BJ (cell line): Measurements from ENCODE around the gene BAHD1. TPM values are rescaled to one million over a fixed set of nuclear protein-coding genes. Genes with fewer than 3 reads are reported as not detected.

Source experiments
- CTCF ChIA-PET: fragments of 350-600 bp; formaldehyde crosslinking; extraction: SDS; loops from one replicate; lab custom pipeline; 2021; ENCODE audit warnings: antibody characterized with exemption, inconsistent platforms; lab: Yijun Ruan, JAX
- POLR2A ChIA-PET: fragments of 300-600 bp; sonication (Branson Sonifier 250); formaldehyde crosslinking; extraction: SDS; loops from one replicate; lab custom pipeline; 2021; ENCODE audit warnings: antibody characterized with exemption; lab: Charles Lee
- DNase-seq: peaks from one replicate; pipeline ENCODE4 v3.0.0-alpha.2; 2011; ENCODE audit warnings: low read depth
- H3K27me3 ChIP-seq: 2 replicates; pipeline ENCODE4 v1.6.0; 2011; ENCODE audit warnings: low read length; ENCODE audit not compliant: control insufficient read depth, insufficient read depth
- H3K36me3 ChIP-seq: 2 replicates; pipeline ENCODE4 v1.5.1; 2011; ENCODE audit warnings: low read length; ENCODE audit not compliant: control insufficient read depth, insufficient read depth
- H3K4me3 ChIP-seq: 2 replicates; pipeline ENCODE4 v1.5.1; 2011; ENCODE audit warnings: low read depth, mild to moderate bottlenecking, control low read depth, low read length
- CTCF ChIP-seq: IDR thresholded peaks from 2 replicates; pipeline ENCODE4 v1.5.1; 2011; ENCODE audit warnings: low read depth, mild to moderate bottlenecking, control low read depth, inconsistent platforms, low read length, moderate library complexity; ENCODE audit not compliant: insufficient read depth
- polyA plus RNA-seq: library from polyadenylated mRNA; depleted of rRNA; stranded (reverse); fragments of >200 nt; gene quantifications from 2 replicates; pipeline ENCODE4 v1.2.3, GENCODE V29; 2011; rRNA removed

BAHD1 gene
- polyA plus RNA-seq, 1 experiment: 3.3 TPM

- no peak for TF ChIP-seq CTCF
- POLR2A ChIA-PET: no interaction called here
- Histone ChIP-seq H3K36me3 (no peaks in the 10 kb centered on the region), H3K4me3 (no peak overlapping the region), H3K27me3 (peaks cover 9% of the 10 kb centered on the region)
- no peak for DNase-seq
- CTCF ChIA-PET: no interaction called here
Measured at GRCh38 chr15:40512440-40512839, 71.7 kb downstream of the BAHD1 start.

- ChIA-PET CTCF (no interaction called here), POLR2A (no interaction called here)
- Histone ChIP-seq H3K36me3 (no peaks in the 10 kb centered on the region), H3K4me3 (no peak overlapping the region), H3K27me3 (peaks cover 9% of the 10 kb centered on the region)
- no peak for TF ChIP-seq CTCF
- no peak for DNase-seq
Measured at GRCh38 chr15:40513609-40514008, 72.9 kb downstream of the BAHD1 start.

GRCh38 chr15:40516322-40516721 lies 75.6 kb downstream of the BAHD1 start:
- CTCF ChIA-PET: no interaction called here
- no peak for TF ChIP-seq CTCF
- no peak overlapping the region for H3K4me3 ChIP-seq
- POLR2A ChIA-PET: no interaction called here
- H3K36me3 ChIP-seq: no peaks in the 10 kb centered on the region
- 0 out of 2 replicates have a peak, but pooled peaks cover 2% of the 10 kb centered on the region for H3K27me3 ChIP-seq
- no peak for DNase-seq

Other genes with a start within 250 kb of the BAHD1 start
- not detected in 2 replicates for gene PAK6, start 201.9 kb upstream of the BAHD1 start, polyA plus RNA-seq
- gene ANKRD63, start 157.9 kb upstream of the BAHD1 start, polyA plus RNA-seq: not detected in 2 replicates
- gene PLCB2, start 133.0 kb upstream of the BAHD1 start, polyA plus RNA-seq: 0.22 and 0.47 TPM in 2 replicates
- 7.3 and 12.8 TPM in 2 replicates for gene INAFM2, start 117.3 kb upstream of the BAHD1 start, polyA plus RNA-seq
- 5.0 and 6.0 TPM in 2 replicates for gene CCDC9B, start 100.0 kb upstream of the BAHD1 start, polyA plus RNA-seq
- gene PHGR1, start 89.9 kb upstream of the BAHD1 start, polyA plus RNA-seq: not detected in 2 replicates
- gene DISP2, start 82.7 kb upstream of the BAHD1 start, polyA plus RNA-seq: 0.16 and 0.23 TPM in 2 replicates
- gene KNSTRN, start 58.2 kb upstream of the BAHD1 start, polyA plus RNA-seq: 26.4 and 32.5 TPM in 2 replicates
- gene IVD, start 35.2 kb upstream of the BAHD1 start, polyA plus RNA-seq: 48.6 and 63.9 TPM in 2 replicates
- 18.6 and 32.3 TPM in 2 replicates for gene CHST14, start 30.0 kb downstream of the BAHD1 start, polyA plus RNA-seq
- 14.1 and 14.8 TPM in 2 replicates for gene CCDC32, start 124.1 kb downstream of the BAHD1 start, polyA plus RNA-seq
- 7.5 and 9.3 TPM in 2 replicates for gene RPUSD2, start 128.3 kb downstream of the BAHD1 start, polyA plus RNA-seq
- gene KNL1, start 153.3 kb downstream of the BAHD1 start, polyA plus RNA-seq: 3.9 and 8.5 TPM in 2 replicates